Stimulated activated CD4-positive, alpha-beta T cell treated with anti-CD3 and anti-CD28 coated beads, Interleukin-1b, Interleukin-23, amount 100 ng/mL, for 1 hour (primary cell): Measurements from ENCODE around the gene STRN3.
"Not testable (repeated sequence)": the region's sequence is repeated elsewhere in the genome, so short reads cannot be mapped to it uniquely, and the experiment has no call there.

Experiments
- DNase-seq, 2 donors: peaks; one replicate each; pipeline ENCODE4 v3.0.0-alpha.2; 2020; ENCODE audit warnings: low read depth in 2 of 2

STRN3 gene

GRCh38 chr14:30908826-30909225, 117.4 kb downstream of the STRN3 start:
- DNase-seq: no peak

GRCh38 chr14:30907659-30908057, 118.5 kb downstream of the STRN3 start:
- DNase-seq: no peak

DNA sequence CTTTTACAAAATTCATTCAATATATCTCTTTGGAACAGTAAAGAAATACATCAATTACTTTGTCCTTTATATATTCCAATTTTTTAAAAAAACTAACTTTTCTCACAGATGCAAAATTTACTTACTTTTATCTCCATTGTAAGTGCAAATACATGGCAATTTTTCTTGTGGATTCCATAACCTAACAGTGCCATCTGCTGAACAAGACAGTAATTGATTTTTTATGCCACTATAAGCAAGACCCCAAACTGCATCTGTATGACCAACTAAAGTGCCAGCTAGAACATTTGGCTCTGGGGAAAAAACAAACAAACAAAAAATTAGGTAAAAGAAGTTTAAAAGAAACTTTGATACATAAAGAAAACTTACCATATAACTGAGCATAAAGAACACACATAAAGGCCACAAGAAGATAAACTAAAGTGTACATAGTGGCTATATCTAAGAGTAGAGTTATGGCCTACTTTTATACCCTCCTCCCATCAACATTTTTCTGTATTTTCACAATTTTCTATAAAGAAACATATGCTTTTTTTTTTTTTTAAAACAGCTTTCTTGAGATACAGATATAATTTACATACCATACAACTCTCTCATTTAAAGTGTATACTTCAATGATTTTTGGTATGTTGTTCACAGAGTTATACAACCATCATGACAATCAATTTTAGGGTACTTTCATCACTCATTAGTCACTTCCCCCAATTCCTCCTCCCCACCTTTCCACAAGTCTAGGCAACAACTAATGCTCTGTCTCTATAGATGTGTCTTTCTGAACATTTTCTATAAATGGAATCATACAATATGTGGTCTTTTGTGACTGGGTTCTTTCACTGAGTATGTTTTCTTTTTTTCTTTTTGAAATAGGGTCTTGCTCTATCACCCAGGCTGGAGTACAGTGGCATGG, 119.2 kb downstream of the STRN3 start:
- no peak for DNase-seq

- DNase-seq: no peak
Observed at GRCh38 chr14:30903285-30904124, 122.7 kb downstream of the STRN3 start.

DNA sequence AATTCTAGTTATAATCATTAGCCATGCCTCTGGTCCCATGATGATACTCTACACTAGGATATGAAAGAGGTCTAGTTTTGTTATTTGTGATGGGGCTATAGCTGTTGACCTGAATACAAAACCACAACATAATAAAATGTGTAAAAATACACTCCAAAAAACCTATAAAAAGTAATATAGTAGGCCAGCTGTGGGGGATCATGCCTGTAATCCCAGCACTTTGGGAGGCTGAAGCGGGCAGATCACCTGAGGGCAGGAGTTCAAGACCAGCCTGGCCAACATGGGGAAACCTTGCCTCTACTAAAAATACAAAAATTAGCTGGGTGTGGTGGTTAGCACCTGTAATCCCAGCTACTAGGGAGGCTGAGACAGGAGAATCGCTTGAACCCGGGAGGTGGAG, 129.1 kb downstream of the STRN3 start:
- DNase-seq: not testable (repeated sequence)

DNA sequence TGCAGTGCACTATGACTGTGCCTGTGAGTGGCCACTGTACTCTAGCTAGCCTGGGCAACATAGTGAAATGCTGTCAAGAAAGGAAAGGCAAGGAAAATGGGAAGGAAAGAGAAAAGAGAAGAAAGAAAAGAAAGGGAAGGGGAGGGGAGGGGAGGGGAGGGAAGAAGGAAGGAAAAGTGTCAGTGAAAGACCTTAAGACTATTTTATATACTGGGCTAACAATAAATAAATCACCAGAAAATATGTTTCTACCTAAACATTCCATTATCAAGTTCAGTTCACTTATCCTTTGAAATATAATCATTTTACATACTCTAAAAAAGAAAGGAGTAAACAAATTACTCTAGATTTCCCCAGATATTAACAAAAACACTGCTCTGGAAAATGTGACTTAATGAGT, 129.7 kb downstream of the STRN3 start:
- no peak for DNase-seq

GRCh38 chr14:30894923-30895515, 131.2 kb downstream of the STRN3 start:
- DNase-seq: no peak

DNA sequence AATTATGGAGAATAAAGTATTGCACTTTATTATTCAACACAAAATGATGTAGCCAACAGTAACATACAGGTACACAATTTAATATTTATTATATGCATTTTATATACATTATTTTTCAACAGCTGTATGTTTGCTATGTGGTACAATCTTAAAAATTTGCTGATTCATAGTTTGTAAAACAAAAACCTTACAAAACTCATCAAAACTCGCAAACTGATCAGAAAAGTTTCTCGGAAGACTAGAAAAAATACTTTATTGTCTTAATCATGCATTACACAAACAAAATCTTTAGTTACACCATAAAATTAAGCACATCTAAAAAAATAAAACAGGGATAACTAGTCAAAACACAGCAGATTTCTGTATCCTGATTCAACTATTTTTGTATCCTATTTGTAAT, 132.4 kb downstream of the STRN3 start:
- DNase-seq: no peak

GRCh38 chr14:30889244-30889594, 137.0 kb downstream of the STRN3 start:
- DNase-seq: no peak

DNA sequence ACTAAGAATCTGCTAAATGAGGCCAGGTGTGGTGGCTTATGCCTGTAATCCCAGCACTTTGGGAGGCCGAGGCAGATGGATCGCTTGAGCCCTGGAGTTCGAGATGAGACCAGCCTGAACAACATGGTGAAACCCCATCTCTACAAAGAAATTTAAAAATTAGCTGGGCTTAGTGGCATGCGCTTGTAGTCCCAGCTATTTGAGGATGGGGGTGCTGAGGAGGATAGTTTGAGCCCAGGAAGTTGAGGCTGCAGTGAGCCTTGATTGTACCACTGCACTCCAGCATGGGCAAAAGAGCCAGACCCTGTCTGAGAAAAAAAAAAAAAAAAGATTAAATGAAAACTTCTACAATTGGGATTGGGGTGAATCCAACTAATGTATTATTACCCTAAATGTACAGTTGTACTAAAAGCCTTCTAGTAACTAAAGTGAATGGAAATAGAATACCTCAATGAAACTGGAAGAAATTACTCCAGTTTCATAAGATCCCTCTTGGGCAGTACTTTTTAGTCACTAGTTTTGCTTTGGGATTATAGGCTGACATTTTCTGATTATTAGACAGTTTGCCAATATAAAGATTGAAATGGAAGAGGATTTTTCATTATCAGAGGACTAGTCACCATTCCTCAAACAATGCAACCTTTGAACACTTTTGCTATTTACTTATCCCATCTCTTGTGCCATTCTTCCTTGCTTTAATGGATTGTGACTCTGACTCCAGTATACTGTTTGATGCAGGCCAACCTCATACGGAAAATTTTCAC, 137.5 kb downstream of the STRN3 start:
- no peak for DNase-seq

DNA sequence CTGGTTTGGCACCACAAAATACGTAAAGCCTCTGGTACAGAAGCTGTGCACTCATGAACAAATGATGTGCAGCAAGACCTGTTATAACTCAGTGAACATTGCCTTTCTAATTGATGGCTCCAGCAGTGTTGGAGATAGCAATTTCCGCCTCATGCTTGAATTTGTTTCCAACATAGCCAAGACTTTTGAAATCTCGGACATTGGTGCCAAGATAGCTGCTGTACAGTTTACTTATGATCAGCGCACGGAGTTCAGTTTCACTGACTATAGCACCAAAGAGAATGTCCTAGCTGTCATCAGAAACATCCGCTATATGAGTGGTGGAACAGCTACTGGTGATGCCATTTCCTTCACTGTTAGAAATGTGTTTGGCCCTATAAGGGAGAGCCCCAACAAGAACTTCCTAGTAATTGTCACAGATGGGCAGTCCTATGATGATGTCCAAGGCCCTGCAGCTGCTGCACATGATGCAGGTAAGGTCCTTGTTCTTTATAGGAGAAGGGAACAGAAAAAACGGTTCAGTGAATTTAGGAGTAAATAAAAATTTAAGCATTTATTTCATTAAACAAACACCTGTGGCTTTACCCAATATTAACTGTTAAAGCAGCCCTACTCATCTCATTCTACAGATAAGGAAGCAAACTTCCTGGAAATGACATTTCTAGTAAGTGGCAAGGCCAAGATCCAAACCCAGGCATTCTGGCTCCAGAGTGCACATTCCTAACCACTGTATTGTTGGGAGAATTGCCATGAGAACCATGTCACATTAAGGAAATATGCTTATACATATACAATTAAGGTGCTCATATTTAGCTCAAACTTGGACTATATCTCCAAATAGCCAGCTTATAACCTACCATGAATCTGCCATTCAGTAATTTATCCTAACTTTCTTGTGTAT, 140.1 kb downstream of the STRN3 start:
- DNase-seq: no peak

DNA sequence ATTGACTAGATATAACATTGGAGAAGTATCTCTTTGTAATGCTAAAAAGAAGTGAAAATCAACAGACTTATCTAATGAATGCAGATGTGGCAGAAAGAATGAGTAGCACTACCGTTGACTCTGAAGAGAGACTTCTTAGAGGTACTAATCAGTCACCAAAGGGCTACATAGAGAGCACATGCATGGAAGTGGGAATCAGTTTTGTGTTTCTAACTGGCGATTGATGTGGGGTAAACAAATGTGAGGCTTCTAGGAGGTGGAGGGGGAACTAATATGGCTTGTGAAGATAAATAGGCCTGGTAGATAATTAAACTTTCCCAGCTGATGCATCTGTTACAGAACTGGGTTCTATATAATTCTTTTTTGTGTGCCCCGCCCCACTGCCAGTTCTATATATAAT, 141.3 kb downstream of the STRN3 start:
- no peak for DNase-seq

GRCh38 chr14:30883508-30884294, 142.5 kb downstream of the STRN3 start:
- no peak for DNase-seq

DNA sequence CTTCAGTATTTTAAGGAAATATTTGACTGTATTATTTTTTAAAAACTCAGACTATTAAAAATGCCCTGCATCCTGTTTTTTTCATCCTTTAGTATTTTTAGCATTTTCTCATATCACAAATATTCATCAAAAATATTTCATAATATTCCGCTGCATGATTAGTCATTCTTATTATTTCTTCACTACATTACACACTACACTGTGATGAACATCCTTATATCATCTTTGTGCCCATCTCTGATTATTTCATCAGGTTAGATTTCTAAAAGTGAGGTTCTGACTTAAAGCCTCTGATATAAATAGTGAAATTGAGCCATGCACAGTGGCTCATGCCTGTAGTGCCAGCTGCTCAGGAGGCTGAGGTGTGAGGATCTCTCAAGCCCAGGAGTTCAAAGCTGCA, 143.7 kb downstream of the STRN3 start:
- no peak for DNase-seq

- DNase-seq: no peak
Observed at GRCh38 chr14:30876692-30877091, 149.5 kb downstream of the STRN3 start.

DNA sequence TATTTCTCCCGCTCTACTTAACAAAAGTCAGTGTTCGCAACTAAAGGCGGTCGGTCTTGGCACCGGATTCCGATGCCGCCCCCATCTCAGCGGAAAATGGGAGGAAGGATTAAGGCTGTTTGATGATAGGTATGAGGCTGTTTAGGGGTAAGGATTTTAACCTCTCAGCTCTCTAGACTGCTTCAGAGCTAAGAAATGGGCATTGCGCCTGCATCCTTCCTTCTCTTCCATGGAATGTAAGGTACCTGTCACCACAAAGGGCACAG, 150.5 kb downstream of the STRN3 start:
- DNase-seq: no peak

DNA sequence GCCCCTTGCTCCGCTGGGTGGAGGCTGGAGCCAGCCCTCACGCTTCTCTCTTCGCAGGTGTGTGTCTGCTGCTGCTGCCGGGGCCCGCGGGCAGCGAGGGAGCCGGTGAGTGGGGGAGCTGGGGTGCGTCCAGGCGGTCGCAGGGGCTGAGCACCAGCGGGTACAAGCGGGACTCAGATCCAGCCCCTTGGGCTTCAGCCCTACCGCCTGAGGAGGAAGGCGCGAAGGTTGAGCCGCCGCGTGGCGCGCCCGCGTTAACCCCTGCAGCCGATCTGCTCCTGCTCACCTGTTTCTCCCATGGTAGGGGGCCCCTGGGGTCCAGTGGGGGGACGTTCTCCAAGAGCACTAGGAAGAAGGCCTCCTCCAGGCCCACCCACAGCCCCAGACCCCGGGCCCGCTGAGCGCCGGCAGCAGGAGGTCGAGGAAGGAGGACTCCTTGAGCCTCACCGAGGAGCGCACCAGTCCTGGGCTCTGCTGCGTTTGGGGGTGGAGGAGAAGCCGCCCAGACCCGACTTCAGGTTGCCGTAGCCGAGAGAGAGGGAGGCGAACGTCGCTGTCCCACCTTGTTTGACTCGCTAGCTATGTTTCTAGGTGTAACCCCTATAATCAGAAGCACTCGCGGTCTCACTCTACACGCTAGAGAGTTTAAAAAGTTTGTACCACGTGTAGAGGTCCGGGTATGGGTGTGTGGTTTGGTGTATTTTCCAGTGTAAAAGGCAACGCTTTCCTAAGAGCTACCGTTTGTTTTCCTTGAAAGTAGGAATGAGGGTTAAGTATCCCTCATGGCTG, 151.0 kb downstream of the STRN3 start:
- no peak for DNase-seq

- no peak for DNase-seq
Observed at GRCh38 chr14:30874120-30874998, 151.8 kb downstream of the STRN3 start, which contains the start of gene COCH. Gene COCH, plus strand, starts transcription at chr14:30874559. Its CDS starts 380 bp downstream, at chr14:30874939.
